ENCODE measurements around the gene FAM193A. TPM values are rescaled to one million over a fixed set of nuclear protein-coding genes. Genes with fewer than 3 reads are reported as not detected.
"Not testable (repeated sequence)": the region's sequence is repeated elsewhere in the genome, so short reads cannot be mapped to it uniquely, and the experiment has no call there.

FAM193A gene
- total RNA-seq, 4 donors from 2014 or later: 9.8 to 18.7 (median 16.4) TPM

DNA sequence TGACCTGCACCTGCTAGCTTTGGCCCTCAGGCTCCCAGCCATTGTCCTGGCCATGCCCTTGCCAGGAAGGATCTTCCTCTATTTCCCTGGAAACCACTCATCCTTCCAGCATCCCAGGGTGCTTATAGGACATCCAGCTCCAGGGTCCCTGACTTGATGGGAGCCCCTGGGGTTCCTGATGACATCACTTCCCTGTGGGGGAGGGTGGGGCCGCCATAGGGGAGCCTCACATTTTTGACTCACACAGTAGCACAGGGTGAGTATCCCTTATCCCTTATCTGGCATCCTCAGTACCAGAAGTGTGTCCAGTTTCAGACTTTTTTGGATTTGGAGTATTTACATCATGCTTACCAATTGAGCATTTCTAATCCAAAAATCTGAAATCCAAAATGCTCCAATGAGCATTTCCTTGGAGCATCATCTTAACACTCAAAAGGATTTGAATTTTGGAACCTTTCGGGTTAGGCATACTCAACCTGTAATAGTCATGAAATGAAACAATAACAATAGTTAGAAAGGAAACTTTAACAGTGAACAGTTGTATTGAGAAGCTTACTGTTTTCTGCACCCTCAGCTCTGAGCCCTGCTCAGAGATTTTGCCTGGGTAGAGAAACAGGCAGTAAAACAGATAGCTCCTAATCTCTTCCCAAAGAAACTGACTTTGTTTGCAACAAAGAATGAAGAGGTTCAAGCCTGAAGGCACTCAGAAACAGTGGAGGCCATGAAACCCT is 197.6 kb downstream of the FAM193A start:
- peaks cover 0 to 5% (median 0%) of the 10 kb centered on the region in 3 donors for H3K9me3 ChIP-seq
- WGBS, 2 donors: 78 to 100% methylated on average over 2 of the region's 2 CpGs
- DNase-seq: no peak
- intact Hi-C loops (cut with DNase I): no loop called here
- H3K27ac ChIP-seq: no peak overlapping the region
- H3K4me1 ChIP-seq: peaks cover 0 to 7% (median 3%) of the 10 kb centered on the region in 3 donors
- peaks cover 8 to 52% (median 14%) of the 10 kb centered on the region in 3 donors for H3K36me3 ChIP-seq
- no peak for TF ChIP-seq POLR2A (IDR thresholded peaks at IDR 0.05)
- no peak for TF ChIP-seq CTCF (IDR thresholded peaks at IDR 0.05)
- no peaks in the 10 kb centered on the region for H3K27me3 ChIP-seq
- no peak overlapping the region for H3K4me3 ChIP-seq

- no peak for DNase-seq
- H3K9me3 ChIP-seq: peaks cover 0 to 5% (median 0%) of the 10 kb centered on the region in 3 donors
- 31 to 62% methylated on average over 1 of the region's 1 CpG for WGBS, 2 donors
- TF ChIP-seq CTCF (IDR thresholded peaks at IDR 0.05): no peak
- TF ChIP-seq POLR2A (IDR thresholded peaks at IDR 0.05): no peak
- no peak overlapping the region for H3K4me3 ChIP-seq
- intact Hi-C loops (cut with DNase I): no loop called here
- no peak overlapping the region for H3K27ac ChIP-seq
- H3K4me1 ChIP-seq: peaks cover 0 to 7% (median 3%) of the 10 kb centered on the region in 3 donors
- peaks cover 8 to 46% (median 10%) of the 10 kb centered on the region in 3 donors for H3K36me3 ChIP-seq
- H3K27me3 ChIP-seq: no peaks in the 10 kb centered on the region
Observed at GRCh38 chr4:2734612-2735011, 198.2 kb downstream of the FAM193A start.

DNA sequence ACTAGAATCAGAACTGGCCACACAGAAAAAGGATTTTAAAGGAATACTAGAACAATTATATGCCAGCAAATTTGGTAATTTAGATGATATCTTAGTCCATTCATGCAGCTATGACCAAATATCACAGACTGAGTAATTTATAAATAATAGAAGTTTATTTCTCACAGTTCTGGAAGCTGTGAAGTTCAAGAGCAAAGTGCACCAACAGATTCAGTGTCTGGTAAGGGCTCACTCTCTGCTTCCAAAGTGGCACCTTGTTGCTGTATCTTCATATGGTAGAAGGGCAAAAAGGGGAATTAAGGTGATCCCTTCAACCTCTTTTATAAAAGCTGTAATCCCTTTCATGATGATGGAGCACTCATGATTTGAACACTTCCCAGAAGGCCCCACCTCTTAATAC is 199.4 kb downstream of the FAM193A start:
- H3K27ac ChIP-seq: no peak overlapping the region
- H3K27me3 ChIP-seq: no peaks in the 10 kb centered on the region
- DNase-seq: no peak
- no peak for TF ChIP-seq POLR2A (IDR thresholded peaks at IDR 0.05)
- TF ChIP-seq CTCF (IDR thresholded peaks at IDR 0.05): no peak
- H3K9me3 ChIP-seq: peaks cover 0 to 5% (median 0%) of the 10 kb centered on the region in 3 donors
- H3K4me3 ChIP-seq: no peak overlapping the region
- intact Hi-C loops (cut with DNase I): no loop called here
- H3K4me1 ChIP-seq: peaks cover 0 to 7% (median 3%) of the 10 kb centered on the region in 3 donors
- peaks cover 6 to 33% (median 8%) of the 10 kb centered on the region in 3 donors for H3K36me3 ChIP-seq

DNA sequence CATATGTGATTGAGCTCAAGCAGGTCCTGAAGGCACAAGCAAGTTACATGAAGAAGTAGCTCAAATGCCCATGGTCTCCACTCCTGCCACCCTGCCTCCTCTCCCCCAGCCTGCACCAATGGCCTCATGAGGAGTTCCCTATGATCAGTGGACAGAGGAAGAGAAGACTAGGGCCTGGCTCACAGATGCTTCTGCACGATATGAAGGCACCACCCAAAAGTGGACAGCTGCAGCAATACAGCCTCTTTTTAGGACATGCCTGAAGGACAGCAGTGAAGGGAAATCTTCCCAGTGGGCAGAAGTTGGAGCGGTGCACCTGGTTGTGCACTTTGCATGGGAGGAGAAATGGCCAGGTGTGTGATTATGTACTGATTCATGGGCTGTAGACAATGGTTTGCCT is 201.8 kb downstream of the FAM193A start:
- Histone ChIP-seq H3K4me1 (peaks cover 0 to 14% (median 3%) of the 10 kb centered on the region in 3 donors), H3K36me3 (peaks cover 4 to 29% (median 8%) of the 10 kb centered on the region in 3 donors)
- intact Hi-C loops (cut with DNase I); H3K4me3 ChIP-seq; H3K27ac ChIP-seq; DNase-seq; H3K27me3 ChIP-seq; H3K9me3 ChIP-seq: not testable (repeated sequence)
- WGBS, 2 donors: 92 to 100% methylated on average over 2 of the region's 2 CpGs

GRCh38 chr4:2741626-2742025 is 205.2 kb downstream of the FAM193A start:
- no peak for DNase-seq
- Histone ChIP-seq H3K9me3 (peaks cover 0 to under 1% (median 0%) of the 10 kb centered on the region in 3 donors), H3K4me1 (peaks cover 11 to 41% (median 15%) of the 10 kb centered on the region in 3 donors), H3K36me3 (peaks cover 21 to 53% (median 25%) of the 10 kb centered on the region in 3 donors), H3K4me3 (no peak overlapping the region), H3K27me3 (no peaks in the 10 kb centered on the region), H3K27ac (no peak overlapping the region)
- no peak for TF ChIP-seq CTCF (IDR thresholded peaks at IDR 0.05)
- no peak for TF ChIP-seq POLR2A (IDR thresholded peaks at IDR 0.05)
- intact Hi-C loops (cut with DNase I): no loop called here
- 84 to 88% methylated on average over 7 to 8 of the region's 9 CpGs for WGBS, 2 donors
